Raji (cell line): ENCODE data around the gene HDHD5.

Experiments used
- POLR2A ChIP-seq: IDR thresholded peaks from 2 replicates; pipeline ENCODE4 v1.6.1; 2011; ENCODE audit warnings: low read depth, low read length, control low read depth; ENCODE audit not compliant: insufficient read depth

HDHD5 gene

GRCh38 chr22:17140022-17140421, 19.1 kb downstream of the HDHD5 start:
- TF ChIP-seq POLR2A: no peak

GRCh38 chr22:17138513-17138912, 20.6 kb downstream of the HDHD5 start:
- no peak for TF ChIP-seq POLR2A

- no peak for TF ChIP-seq POLR2A
Observed at GRCh38 chr22:17137861-17138425, 21.1 kb downstream of the HDHD5 start.

GRCh38 chr22:17137170-17137569, 21.9 kb downstream of the HDHD5 start:
- no peak for TF ChIP-seq POLR2A

GRCh38 chr22:17135153-17135760, 23.8 kb downstream of the HDHD5 start:
- TF ChIP-seq POLR2A: no peak

GRCh38 chr22:17133137-17133536, 25.9 kb downstream of the HDHD5 start:
- no peak for TF ChIP-seq POLR2A

- no peak for TF ChIP-seq POLR2A
Observed at GRCh38 chr22:17132112-17132511, 27.0 kb downstream of the HDHD5 start.

- TF ChIP-seq POLR2A: no peak
Observed at GRCh38 chr22:17131686-17132085, 27.4 kb downstream of the HDHD5 start.

- no peak for TF ChIP-seq POLR2A
Observed at GRCh38 chr22:17130199-17130598, 28.9 kb downstream of the HDHD5 start.

- no peak for TF ChIP-seq POLR2A
Observed at GRCh38 chr22:17121233-17122195, 37.6 kb downstream of the HDHD5 start, which contains the start of gene TMEM121B. Gene TMEM121B, minus strand, starts transcription at chr22:17121360. Its CDS starts 233 bp downstream, at chr22:17121127.

GRCh38 chr22:17120711-17121232, 38.3 kb downstream of the HDHD5 start:
- no peak for TF ChIP-seq POLR2A

GRCh38 chr22:17120281-17120680, 38.8 kb downstream of the HDHD5 start:
- TF ChIP-seq POLR2A: no peak

GRCh38 chr22:17119481-17120202, 39.4 kb downstream of the HDHD5 start:
- TF ChIP-seq POLR2A: no peak

GRCh38 chr22:17118342-17118741, 40.7 kb downstream of the HDHD5 start:
- no peak for TF ChIP-seq POLR2A

- no peak for TF ChIP-seq POLR2A
Observed at GRCh38 chr22:17117890-17118289, 41.2 kb downstream of the HDHD5 start.
